Measurements from ENCODE around the gene COMMD2.

GRCh38 chr3:149716984-149717383, 35.3 kb downstream of the COMMD2 start:
- TF ChIP-seq POLR2A (IDR thresholded peaks at IDR 0.05) (no peak), CTCF (IDR thresholded peaks at IDR 0.05) (no peak)
